Gastroesophageal sphincter (tissue), 3 donors: ENCODE results near the gene SPDYE5.
"Not testable (repeated sequence)": the region's sequence is repeated elsewhere in the genome, so short reads cannot be mapped to it uniquely, and the experiment has no call there.

ENCODE experiments used
- EP300 ChIP-seq: sonication (generic); formaldehyde crosslinking; IDR thresholded peaks from one replicate; pipeline ENCODE4 v1.6.1; 2017; ENCODE audit warnings: antibody characterized with exemption, mild to moderate bottlenecking
- TF ChIP-seq, protein P1 (sequence below), 4 experiments: fragments of 200-600 bp in 2 of 4; fragments of 450-650 bp in 2 of 4; sonication (generic) in 1 of 4; IDR thresholded peaks; one replicate each; pipeline ENCODE4 v1.5.1; 2017 to 2019; ENCODE audit warnings: antibody characterized with exemption in 4 of 4, mild to moderate bottlenecking in 2 of 4, moderate library complexity in 2 of 4

DNA sequence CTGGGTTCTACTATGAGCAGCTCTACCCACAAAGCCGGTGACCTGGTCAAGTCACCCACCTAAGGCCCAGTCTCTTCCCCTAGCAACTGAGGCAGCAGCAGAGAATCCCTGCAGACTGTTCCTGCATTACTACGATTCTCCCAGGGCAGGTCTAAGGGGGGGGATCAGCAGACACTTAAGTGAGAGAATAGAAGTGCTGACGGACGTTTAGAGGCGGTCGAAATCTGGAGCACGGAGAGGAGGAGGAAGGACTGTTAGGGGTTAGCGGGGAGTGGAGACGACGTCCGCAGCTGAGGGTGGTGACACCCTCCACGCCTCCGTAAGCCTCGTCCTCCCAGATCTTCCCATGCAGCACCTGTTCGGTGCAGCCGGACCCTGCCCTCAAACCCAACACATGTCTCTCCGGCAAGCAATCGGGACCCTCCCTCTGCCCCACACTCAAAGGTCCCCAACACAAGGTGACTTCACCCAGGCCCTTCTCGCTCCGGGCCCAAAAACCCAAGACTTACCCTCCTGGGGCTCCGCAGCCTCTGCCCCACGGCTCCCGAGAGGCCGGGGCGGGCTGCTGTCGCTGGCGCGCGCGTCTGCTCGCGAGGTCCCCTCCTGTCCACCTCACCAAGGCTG, 6.7 kb upstream of the SPDYE5 start:
- TF ChIP-seq, protein P1, sequence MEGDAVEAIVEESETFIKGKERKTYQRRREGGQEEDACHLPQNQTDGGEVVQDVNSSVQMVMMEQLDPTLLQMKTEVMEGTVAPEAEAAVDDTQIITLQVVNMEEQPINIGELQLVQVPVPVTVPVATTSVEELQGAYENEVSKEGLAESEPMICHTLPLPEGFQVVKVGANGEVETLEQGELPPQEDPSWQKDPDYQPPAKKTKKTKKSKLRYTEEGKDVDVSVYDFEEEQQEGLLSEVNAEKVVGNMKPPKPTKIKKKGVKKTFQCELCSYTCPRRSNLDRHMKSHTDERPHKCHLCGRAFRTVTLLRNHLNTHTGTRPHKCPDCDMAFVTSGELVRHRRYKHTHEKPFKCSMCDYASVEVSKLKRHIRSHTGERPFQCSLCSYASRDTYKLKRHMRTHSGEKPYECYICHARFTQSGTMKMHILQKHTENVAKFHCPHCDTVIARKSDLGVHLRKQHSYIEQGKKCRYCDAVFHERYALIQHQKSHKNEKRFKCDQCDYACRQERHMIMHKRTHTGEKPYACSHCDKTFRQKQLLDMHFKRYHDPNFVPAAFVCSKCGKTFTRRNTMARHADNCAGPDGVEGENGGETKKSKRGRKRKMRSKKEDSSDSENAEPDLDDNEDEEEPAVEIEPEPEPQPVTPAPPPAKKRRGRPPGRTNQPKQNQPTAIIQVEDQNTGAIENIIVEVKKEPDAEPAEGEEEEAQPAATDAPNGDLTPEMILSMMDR (IDR thresholded peaks at IDR 0.05): not testable (repeated sequence)
- TF ChIP-seq EP300: not testable (repeated sequence)
